Mucosa of descending colon (tissue), 3 donors: ENCODE results near the gene HES2. TPM values are rescaled to one million over a fixed set of nuclear protein-coding genes. Genes with fewer than 3 reads are reported as not detected.
"Not testable (repeated sequence)": the region's sequence is repeated elsewhere in the genome, so short reads cannot be mapped to it uniquely, and the experiment has no call there.

Source experiments
- ATAC-seq: fragments of 200-7000 bp; cut with Tn5 transposase; one replicate; pipeline ENCODE4 v1.9.1; 2020; ENCODE audit warnings: mild to moderate bottlenecking, moderate library complexity
- DNase-seq, 3 donors: peaks; one replicate each; pipeline ENCODE4 v3.0.0-alpha.2; 2020
- H3K36me3 ChIP-seq: fragments of 200-600 bp; one replicate; pipeline ENCODE4 v1.8.0; 2021; ENCODE audit warnings: low read depth, mild to moderate bottlenecking
- H3K4me1 ChIP-seq: fragments of 200-600 bp; one replicate; pipeline ENCODE4 v1.8.0; 2021; ENCODE audit warnings: low read depth, mild to moderate bottlenecking
- H3K4me3 ChIP-seq: fragments of 200-600 bp; one replicate; pipeline ENCODE4 v1.8.0; 2021; ENCODE audit warnings: mild to moderate bottlenecking
- H3K9me3 ChIP-seq: fragments of 200-600 bp; one replicate; pipeline ENCODE4 v1.8.0; 2021; ENCODE audit warnings: mild to moderate bottlenecking
- intact Hi-C, 2 donors: fragments of 100-400 bp; cut with DNase I in 1 of 2; cut with micrococcal nuclease in 1 of 2; formaldehyde crosslinking; loops; one replicate each; pipeline versions ENCODE4 v1.11.0 to v1.11.1; 2022; cut with DNase I, micrococcal nuclease
- total RNA-seq, 3 donors: library from RNA; stranded (reverse); fragmentation: NEBNext Ultra II Directional in 2 of 3; extraction: Animal tissue kit (Norgen Biotek cat#: 25700) in 2 of 3; gene quantifications; one replicate each; pipeline versions ENCODE4 v1.2.1 to v1.2.4, GENCODE V29; 2021 to 2023
- TF ChIP-seq, protein P1 (sequence below): fragments of 200-600 bp; IDR thresholded peaks from one replicate; pipeline ENCODE4 v1.8.0; 2022; ENCODE audit warnings: antibody characterized with exemption, mild to moderate bottlenecking
- donor health status: DM: no; HTN: no; CAD: no; lungs with moderate emphysema.
- donor health status: DM: no; HTN: no; CAD: no.
- donor health status: DM: no; HTN: yes; CAD: no.

Gene HES2
- total RNA-seq, 3 donors from 2014 or later = 8.6 to 23.0 (median 22.4) TPM

DNA sequence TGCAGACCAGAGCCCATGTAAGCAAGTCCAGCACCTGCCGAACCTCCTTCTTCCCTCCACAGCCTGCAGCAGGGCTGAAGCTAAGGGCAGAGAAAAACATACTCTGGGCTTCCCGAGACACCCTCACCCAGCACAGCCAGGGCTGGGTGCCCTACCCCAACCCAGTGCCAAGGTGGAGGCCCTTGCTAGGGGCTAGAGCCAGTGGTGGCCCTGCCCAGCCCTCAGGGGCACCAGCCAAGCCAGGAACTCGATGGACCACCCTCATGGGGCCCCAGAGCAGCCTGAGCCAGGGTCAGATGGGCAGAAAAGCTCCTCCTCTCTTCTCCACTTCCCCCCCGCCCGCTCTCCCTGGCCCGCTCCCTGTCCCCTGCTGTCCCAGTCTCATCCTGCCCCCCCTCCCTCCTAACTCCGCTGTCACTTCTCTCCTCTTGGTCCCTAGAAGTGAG, 30.3 kb upstream of the HES2 start:
- H3K36me3 ChIP-seq = no peaks in the 10 kb centered on the region
- ATAC-seq (no peak), DNase-seq (peak in 2 of 3 donors; percentile 55 to 57)
- TF ChIP-seq, protein P1, sequence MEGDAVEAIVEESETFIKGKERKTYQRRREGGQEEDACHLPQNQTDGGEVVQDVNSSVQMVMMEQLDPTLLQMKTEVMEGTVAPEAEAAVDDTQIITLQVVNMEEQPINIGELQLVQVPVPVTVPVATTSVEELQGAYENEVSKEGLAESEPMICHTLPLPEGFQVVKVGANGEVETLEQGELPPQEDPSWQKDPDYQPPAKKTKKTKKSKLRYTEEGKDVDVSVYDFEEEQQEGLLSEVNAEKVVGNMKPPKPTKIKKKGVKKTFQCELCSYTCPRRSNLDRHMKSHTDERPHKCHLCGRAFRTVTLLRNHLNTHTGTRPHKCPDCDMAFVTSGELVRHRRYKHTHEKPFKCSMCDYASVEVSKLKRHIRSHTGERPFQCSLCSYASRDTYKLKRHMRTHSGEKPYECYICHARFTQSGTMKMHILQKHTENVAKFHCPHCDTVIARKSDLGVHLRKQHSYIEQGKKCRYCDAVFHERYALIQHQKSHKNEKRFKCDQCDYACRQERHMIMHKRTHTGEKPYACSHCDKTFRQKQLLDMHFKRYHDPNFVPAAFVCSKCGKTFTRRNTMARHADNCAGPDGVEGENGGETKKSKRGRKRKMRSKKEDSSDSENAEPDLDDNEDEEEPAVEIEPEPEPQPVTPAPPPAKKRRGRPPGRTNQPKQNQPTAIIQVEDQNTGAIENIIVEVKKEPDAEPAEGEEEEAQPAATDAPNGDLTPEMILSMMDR = no peak
- no peaks in the 10 kb centered on the region for H3K9me3 ChIP-seq
- intact Hi-C loops = no loop called here
- H3K4me3 ChIP-seq = no peak overlapping the region
- peaks cover 28% of the 10 kb centered on the region for H3K4me1 ChIP-seq

DNA sequence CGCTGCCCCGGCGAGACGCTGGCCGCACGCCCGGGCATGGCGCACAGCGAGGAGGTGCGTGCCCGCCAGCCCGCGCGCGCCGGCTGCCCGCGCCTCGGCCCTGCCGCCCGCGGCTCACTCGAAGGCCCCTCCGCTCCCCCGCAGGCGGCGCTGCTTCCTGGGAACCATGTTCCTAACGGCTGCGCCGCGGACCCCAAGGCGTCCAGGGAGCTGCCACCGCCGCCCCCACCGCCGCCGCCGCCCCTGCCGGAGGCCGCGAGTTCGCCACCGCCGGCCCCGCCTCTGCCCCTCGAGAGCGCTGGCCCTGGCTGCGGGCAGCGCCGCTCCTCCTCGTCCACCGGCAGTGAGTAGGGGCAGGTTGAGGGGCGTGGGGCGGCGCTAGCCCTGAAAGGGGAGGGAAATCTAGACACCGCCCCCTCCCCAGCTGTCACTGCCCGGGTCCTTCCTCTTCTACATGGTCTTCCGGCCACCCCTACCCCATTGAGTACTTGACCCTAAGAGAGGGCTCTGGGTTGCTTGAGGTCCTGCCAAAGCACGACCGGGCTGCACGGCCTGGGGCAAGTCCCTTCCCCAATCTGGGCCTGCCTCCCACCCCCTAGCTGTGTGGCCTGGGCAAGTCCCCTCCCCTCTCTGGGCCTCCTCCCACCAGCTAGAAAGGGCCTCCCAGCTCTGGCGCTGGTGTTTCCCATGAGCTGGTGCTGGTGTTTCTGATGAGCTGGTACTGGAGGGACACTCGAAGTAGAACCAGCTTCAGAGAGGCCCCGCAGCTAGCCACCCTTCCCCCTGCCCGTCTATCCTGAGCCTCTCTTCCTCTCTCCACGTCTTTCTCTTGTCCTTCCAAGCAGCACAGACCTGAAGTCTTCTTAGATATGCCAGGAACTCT, 29.3 kb upstream of the HES2 start:
- Histone ChIP-seq H3K4me1 (peaks cover 28% of the 10 kb centered on the region), H3K4me3 (no peak overlapping the region), H3K36me3 (no peaks in the 10 kb centered on the region), H3K9me3 (no peaks in the 10 kb centered on the region)
- TF ChIP-seq, protein P1 = no peak
- ATAC-seq (peak; percentile 29), DNase-seq (peak in 2 of 3 donors; percentile 63 to 74)
- intact Hi-C loops = no loop called here

DNA sequence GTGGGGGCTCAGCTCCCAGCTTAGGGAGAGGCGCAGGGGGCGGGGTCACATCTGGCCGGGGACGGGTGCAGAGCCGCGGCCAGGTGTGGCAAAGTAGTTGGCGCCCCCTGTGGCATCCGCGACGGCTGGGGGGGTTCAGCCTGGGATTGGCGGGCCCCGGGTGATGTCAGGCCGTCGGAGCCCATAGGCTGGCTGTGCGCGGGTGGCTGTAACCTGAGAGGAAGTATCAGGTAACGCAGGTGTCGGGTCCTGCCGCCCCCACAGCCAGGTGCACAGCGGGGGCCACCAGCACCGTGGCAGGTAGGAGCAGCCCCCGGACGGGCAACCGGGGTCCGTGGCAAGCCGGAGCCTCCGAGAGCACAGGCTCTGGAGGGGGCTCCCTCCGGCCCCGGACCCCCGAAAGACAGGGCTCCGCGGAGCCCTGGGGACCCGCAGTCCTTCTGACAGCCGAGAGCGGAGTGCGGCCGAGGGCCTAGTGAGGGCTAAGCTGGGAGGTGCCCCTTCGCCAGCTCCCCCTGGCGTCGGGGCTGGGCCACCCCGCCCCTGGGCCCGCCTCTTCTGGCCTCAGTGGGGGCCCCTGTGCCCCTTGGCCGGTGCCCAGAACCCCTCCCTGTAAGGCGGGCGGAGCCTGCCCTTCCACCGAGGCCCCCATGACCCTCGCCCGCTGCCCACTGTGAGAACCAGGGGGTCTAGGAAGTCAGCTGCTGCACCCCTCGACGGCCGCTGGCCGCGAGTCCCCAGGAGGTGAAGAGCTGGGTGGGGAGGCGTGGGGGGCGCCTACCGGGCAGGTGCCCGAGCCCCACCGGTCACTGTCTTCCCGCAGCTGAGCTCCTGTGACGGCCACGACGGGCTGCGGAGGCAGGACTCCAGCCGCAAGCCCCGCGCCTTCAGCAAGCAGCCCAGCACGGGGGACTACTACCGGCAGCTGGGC, 28.4 kb upstream of the HES2 start:
- DNase-seq (peak; percentile 64 to 83 (median 83)), ATAC-seq (peak; percentile 51)
- intact Hi-C loops = no loop called here
- Histone ChIP-seq H3K4me1 (peaks cover 28% of the 10 kb centered on the region), H3K4me3 (no peak overlapping the region), H3K36me3 (no peaks in the 10 kb centered on the region), H3K9me3 (no peaks in the 10 kb centered on the region)
- TF ChIP-seq, protein P1 = no peak

DNA sequence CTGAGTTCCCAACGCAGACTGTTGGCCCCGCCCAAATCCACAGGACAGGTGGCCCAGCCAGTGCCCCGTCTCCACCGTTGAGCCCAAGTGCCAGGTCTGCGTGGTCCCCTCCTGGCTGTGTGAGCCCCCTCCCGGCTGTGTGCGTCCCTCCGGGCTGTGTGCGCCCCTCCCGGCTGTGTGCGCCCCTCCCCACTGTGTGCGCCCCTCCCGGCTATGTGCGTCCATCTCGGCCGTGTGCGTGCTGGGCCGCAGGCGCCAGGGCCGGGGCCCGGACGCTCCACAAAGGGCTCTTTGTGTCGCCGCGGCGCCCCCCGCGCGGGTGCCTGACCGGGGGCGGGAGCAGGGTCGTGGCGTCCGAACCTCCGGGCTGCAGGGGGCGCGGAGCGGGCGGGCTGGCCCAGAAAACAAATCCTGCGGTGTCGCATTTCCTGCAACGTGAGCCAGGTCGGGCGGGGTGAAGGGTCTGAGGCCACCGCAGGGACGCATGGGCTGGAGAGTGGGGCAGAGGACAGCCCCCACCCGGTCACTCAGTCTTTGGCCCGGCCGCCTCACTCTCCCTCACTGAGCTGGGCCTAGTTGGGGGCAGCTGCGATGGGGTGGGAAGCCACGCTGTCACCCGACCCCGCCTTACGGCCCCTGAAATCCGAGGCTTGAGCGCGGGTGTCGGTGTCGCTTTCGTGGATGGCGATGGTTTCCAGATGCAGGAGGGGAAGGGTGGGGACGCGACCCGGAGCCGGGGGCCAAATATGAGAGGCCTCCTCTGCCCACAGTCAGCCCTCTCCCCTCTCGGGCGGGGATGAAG, 27.5 kb upstream of the HES2 start:
- intact Hi-C loops = no loop called here
- Histone ChIP-seq H3K36me3 (no peaks in the 10 kb centered on the region), H3K9me3 (no peaks in the 10 kb centered on the region), H3K4me3 (no peak overlapping the region), H3K4me1 (peaks cover 28% of the 10 kb centered on the region)
- TF ChIP-seq, protein P1 = no peak
- DNase-seq (peak; percentile 56 to 70 (median 67)), ATAC-seq (no peak)

DNA sequence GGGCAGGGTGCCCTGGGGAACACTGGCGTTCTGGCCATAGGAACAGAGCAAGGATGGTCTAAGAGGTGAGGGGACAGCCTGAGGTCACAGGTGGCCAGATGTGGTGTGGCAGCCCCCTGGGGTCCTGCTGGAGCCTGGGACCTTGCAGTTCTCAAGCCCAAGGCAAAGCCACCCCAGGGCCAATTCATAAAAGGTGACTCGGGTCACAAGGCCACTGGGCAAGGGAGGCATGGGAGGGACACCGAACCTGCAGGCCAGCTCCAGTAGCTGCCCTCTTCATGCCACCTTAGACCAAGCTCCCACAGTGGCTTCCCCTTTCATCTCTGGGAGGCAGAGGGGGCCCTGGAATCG, 26.9 kb upstream of the HES2 start:
- no peaks in the 10 kb centered on the region for H3K36me3 ChIP-seq
- TF ChIP-seq, protein P1 = no peak
- no peak overlapping the region for H3K4me3 ChIP-seq
- intact Hi-C loops = no loop called here
- no peak for ATAC-seq
- no peaks in the 10 kb centered on the region for H3K9me3 ChIP-seq
- H3K4me1 ChIP-seq = peaks cover 25% of the 10 kb centered on the region
- peak in 1 of 3 donors; percentile 43 for DNase-seq

DNA sequence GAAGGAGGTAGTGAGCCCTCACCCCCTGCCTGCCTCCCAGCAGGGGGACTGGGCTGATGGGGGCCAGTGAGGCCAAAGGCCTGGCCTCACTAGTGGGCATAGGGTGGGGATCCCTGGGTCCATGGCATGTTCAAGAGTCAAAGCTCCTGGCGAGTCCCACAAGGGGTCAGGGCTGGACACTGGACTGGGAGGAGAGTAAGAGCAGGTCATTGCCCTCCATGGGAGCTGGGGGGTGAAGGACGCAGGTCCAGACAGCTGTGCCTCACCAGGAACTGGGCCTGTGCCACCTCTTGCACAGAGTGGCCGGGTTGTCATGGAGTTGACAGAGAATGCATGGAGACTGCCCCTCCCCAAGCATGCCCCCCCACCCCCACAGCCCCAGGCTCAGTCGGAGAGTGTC, 26.2 kb upstream of the HES2 start:
- DNase-seq, H3K4me3 ChIP-seq, ATAC-seq, intact Hi-C loops, H3K9me3 ChIP-seq, H3K36me3 ChIP-seq: not testable (repeated sequence)
- peaks cover 25% of the 10 kb centered on the region for H3K4me1 ChIP-seq
